ENCODE measurements around the gene CAGE1.
"Not testable (repeated sequence)": the region's sequence is repeated elsewhere in the genome, so short reads cannot be mapped to it uniquely, and the experiment has no call there.

The CAGE1 gene

GRCh38 chr6:7315948-7316365, 73.6 kb downstream of the CAGE1 start:
- DNase-seq, result no peak
- intact Hi-C loops (cut with DNase I), result no loop called here

- intact Hi-C loops (cut with DNase I); DNase-seq: not testable (repeated sequence)
Measured at GRCh38 chr6:7315087-7315947, 74.2 kb downstream of the CAGE1 start.

DNA sequence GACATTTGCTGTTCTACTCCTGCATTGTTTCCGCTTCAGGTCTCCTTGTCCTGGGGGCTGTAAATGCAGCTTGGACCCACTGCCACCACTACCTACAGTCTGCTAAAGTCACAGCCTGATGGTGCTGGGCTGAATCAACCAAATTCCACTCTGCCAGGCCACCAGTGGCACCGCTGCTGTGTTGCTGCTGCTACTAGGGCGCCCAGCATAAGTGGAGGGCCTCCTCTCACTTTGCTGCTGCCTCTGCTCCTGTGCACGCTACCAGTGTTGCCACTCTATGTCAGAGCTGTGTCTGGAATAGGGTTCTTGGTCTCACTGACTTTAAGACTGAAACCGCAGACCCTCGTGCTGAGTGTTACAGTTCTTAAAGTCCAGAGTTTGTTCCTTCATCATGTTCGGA, 75.1 kb downstream of the CAGE1 start:
- no peak for DNase-seq
- intact Hi-C loops (cut with DNase I), result loop anchor here (5.0 kb wide), 1 partner anchor 78 kb away; no protein-coding TSS in a partner anchor

- peak in 9 of 42 donors; percentile 6 to 50 (median 14) for DNase-seq
- intact Hi-C loops (cut with DNase I), result loop anchor here (5.0 kb wide), 1 partner anchor 79 kb away; no protein-coding TSS in a partner anchor
Measured at GRCh38 chr6:7313505-7314165, 75.9 kb downstream of the CAGE1 start.

- intact Hi-C loops (cut with DNase I), result loop anchor here (5.0 kb wide), 1 partner anchor 79 kb away; no protein-coding TSS in a partner anchor
- DNase-seq, result peak; percentile 94 to 100 (median 99)
Measured at GRCh38 chr6:7312616-7313504, 76.7 kb downstream of the CAGE1 start, which contains the start of gene SSR1. Gene SSR1 (minus strand): TSS chr6:7313199. CDS start chr6:7313120, 79 bp downstream.

DNA sequence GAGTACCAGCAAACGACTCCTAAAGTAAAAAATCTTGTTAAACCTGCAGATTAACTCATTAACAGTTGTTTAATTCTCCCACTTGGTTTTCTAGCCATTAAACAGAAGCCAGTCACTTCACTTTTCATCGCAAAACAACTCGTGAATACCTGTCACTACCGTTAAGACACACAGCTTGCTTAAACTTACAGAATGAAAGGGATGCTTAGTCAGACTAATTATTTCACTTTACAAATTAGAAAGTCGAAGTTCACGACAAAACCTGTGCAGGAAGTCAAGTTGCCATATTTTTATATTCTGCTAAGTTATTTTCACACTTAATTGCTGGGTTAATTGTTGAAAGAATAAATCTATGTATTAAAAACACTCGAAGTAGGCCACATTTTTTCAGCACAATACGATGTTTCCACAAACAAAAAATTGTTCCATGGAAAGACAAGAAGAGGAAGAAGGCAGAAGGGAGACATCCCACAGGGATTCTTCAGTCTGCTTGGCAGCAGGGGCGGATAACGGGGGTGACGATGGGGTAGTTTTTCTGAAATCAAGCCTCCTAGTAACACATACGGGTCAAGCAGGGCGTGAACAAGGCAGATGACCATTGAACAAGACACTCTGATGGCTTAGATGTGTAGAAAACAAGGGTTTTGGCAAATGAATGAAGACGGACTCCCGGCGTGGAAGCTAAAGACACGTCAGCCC, 77.5 kb downstream of the CAGE1 start:
- peak in 3 of 42 donors; percentile 22 to 56 (median 54) for DNase-seq
- intact Hi-C loops (cut with DNase I), result loop anchor here (5.0 kb wide), 1 partner anchor 80 kb away; no protein-coding TSS in a partner anchor

GRCh38 chr6:7311176-7311575, 78.4 kb downstream of the CAGE1 start:
- DNase-seq, result no peak
- intact Hi-C loops (cut with DNase I), result loop anchor here (5.0 kb wide), 1 partner anchor 81 kb away; no protein-coding TSS in a partner anchor

DNA sequence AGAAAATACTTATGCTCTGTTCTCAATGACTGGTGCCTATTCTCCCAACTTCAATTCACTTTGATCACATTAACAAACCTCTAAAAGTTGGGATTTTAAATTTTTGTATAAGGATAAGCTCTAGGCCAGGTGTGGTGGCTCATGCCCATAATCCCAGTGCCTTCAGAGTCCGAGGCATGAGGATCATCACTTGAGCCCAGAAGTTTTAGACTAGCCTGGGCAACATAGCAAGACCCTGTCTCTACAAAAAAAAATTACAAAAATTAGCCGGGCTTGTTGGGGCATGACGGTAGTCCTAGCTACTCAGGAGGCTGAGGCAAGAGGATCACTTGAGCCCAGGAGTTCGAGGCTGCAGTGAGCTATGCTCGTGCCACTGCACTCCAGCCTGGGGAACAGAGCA, 80.5 kb downstream of the CAGE1 start:
- DNase-seq, result no peak
- intact Hi-C loops (cut with DNase I), result no loop called here

GRCh38 chr6:7307533-7307932, 82.0 kb downstream of the CAGE1 start:
- intact Hi-C loops (cut with DNase I), result no loop called here
- no peak for DNase-seq

DNA sequence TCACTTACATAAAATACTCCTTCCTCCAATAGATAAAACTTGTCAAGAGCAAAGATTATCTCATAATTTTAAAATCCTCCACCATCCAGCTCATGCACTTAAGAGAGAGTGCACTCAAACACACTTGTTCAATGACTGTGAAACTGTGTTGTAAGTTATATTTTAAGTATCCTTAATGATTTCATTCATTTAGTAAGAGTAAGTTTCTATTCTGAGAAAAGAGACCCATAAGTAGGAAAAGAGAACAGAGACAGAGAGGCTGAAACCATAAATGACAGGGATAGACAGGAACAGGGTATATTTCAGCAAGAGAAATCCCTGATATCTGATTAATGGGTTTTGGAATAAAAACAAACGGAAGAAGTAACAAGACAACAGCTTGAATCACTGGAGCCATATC, 84.7 kb downstream of the CAGE1 start:
- intact Hi-C loops (cut with DNase I), result no loop called here
- DNase-seq, result no peak

DNA sequence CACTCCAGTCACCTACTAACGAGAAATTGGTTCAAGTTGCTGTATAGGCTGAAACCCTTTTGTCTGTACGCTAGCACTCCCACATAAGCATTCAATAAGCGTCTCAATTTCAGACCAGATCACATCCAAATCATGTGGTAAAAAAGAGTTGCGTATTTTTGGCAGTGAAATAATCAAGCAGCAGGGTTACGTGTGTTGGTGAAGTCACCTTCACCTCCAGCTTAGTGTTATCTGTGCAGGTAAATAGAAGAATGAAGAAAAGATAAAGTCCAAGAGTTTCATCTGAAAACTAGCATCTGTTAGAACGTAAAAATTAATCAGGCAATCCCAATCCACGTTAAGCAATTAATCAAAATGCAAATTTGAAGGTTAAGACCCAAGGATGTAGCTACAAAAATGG, 87.8 kb downstream of the CAGE1 start:
- DNase-seq, result no peak
- intact Hi-C loops (cut with DNase I), result no loop called here

GRCh38 chr6:7300926-7301325, 88.6 kb downstream of the CAGE1 start:
- DNase-seq, result no peak
- intact Hi-C loops (cut with DNase I), result no loop called here

DNA sequence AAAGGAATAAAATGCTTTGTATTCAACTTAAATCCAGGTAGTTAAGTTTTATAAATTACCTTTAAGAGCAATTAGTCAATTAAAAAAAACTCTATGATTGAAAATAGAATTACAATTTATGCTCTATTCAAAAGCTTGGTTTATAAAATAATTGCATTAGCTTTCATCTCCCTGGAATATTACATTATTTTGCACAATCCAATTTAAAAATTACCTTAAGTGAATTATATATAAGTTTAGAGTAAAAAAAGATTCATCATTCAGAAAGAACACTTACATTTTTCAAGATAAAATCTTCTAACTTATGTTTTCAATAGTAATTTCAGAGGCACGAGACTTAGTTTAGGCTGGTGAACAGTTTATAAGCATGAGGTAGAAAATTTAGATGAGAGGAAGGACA, 91.4 kb downstream of the CAGE1 start:
- DNase-seq, result no peak
- intact Hi-C loops (cut with DNase I), result no loop called here

GRCh38 chr6:7296602-7297001, 92.9 kb downstream of the CAGE1 start:
- intact Hi-C loops (cut with DNase I), result no loop called here
- no peak for DNase-seq

DNA sequence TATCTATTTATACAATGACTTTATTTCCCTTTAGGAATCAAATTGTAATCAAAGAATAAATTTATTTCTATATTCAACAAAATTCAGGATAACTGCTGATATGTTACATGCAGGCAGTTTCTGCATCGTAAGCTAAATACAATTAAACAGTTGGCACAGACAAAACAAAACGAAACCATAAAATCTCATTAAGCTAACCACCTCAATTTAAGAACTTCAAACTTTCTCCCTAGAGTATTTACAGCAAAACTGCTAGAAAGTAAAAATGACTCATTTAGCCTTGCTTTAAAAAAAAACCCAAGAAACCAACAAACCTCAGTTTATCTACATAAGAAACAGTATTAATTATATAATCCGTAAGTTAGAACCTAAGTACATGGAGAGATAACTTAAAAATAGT, 93.6 kb downstream of the CAGE1 start:
- intact Hi-C loops (cut with DNase I), result no loop called here
- DNase-seq, result no peak

- DNase-seq, result no peak
- intact Hi-C loops (cut with DNase I), result no loop called here
Measured at GRCh38 chr6:7292596-7293255, 96.8 kb downstream of the CAGE1 start.

DNA sequence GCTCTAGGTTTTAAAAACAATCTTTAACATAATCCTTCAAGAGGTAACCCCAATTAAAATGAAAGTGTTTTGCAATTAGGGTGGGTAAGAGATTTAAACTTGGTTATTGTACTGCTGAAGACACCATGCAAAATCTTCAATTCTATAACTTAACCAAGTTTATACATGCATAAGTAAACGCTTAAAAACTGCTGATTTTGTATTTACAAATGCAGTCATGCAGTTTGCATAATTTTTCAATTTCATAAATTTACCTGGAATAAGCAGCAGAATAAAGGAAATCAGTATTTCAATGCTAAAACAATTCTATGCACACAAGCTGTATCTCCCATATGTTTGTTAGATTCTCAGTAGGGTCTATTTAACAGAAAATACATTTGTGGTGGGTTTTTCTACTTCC, 99.5 kb downstream of the CAGE1 start:
- intact Hi-C loops (cut with DNase I), result no loop called here
- no peak for DNase-seq

- intact Hi-C loops (cut with DNase I), result no loop called here
- no peak for DNase-seq
Measured at GRCh38 chr6:7285416-7285815, 104.1 kb downstream of the CAGE1 start.

Measured in head of caudate nucleus (tissue), 42 donors.